Stimulated activated CD8-positive, alpha-beta memory T cell treated with anti-CD3 and anti-CD28 coated beads, Interleukin-12 subunit alpha, Interleukin-12 subunit beta, amount 100 ng/mL, for 1 hour (primary cell): ENCODE results near the gene PPFIA1.
"Not testable (repeated sequence)": the region's sequence is repeated elsewhere in the genome, so short reads cannot be mapped to it uniquely, and the experiment has no call there.

Experiments used
- DNase-seq: peaks from one replicate; pipeline ENCODE4 v3.0.0-alpha.2; 2020; ENCODE audit warnings: low read depth

Gene PPFIA1

DNA sequence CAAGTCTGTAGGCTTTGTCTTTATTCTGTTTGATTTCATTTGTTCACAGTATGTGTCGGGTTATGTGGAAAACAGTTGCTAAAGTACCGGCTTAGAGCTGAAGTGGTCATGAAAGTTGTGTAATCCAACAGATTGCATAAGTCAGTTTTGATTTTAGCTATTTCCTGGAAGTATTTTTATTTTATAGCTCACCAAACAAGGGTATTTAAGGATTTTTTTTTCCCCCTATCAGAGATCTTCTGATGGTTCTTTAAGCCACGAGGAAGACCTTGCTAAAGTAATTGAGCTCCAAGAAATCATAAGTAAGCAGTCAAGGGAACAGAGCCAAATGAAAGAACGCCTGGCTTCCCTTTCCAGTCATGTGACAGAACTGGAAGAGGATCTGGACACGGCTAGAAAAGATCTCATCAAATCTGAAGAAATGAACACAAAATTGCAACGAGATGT lies 55.9 kb downstream of the PPFIA1 start:
- no peak for DNase-seq

DNA sequence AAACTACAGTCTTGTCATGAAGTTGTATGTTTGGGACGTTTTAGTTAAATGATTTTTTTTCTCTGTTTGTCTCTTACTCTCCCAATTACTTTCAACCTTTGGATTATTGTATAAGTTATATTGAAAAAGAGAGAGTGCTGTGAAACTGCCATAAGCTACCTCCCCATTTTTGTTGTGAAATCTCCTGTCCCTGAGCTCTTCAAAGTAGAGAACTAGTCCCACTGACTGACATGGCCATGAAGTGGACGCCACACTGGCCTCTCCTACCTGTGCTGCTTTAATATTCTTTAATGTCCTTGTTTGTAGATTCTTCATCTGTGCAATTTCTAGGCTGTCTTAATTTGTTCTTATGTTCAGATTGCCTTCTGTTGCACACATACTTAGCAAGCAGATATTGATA lies 56.3 kb downstream of the PPFIA1 start:
- no peak for DNase-seq

GRCh38 chr11:70327717-70328116 lies 57.2 kb downstream of the PPFIA1 start:
- DNase-seq: no peak

- DNase-seq: no peak
Measured at GRCh38 chr11:70328556-70328955, 58.1 kb downstream of the PPFIA1 start.

GRCh38 chr11:70331320-70331843 lies 60.9 kb downstream of the PPFIA1 start:
- not testable (repeated sequence) for DNase-seq

- no peak for DNase-seq
Measured at GRCh38 chr11:70331901-70332300, 61.4 kb downstream of the PPFIA1 start.

DNA sequence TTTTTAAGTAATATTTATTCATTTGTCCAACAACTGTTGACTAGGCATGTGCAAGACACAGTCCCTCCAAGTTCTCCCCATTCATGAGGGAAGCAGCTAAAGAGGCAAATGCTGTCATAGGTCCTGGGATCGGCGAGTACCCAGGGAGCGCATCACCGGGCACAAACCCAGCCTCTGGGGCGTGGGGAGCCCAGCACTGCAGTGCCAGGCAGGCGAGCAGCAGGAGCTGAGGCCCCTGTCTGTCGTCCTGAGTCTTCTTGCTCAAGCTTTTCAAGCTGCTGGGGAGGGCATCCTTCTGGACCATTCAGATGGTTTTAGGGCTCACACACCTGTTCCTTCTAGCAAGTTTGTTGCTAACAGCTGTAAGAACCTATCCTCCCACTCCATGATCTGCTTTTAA lies 62.1 kb downstream of the PPFIA1 start:
- DNase-seq: no peak

GRCh38 chr11:70333261-70333660 lies 62.8 kb downstream of the PPFIA1 start:
- DNase-seq: no peak

- DNase-seq: no peak
Measured at GRCh38 chr11:70334351-70334995, 64.0 kb downstream of the PPFIA1 start.

- DNase-seq: no peak
Measured at GRCh38 chr11:70335511-70335910, 65.0 kb downstream of the PPFIA1 start.

- DNase-seq: no peak
Measured at GRCh38 chr11:70338594-70338993, 68.1 kb downstream of the PPFIA1 start.

DNA sequence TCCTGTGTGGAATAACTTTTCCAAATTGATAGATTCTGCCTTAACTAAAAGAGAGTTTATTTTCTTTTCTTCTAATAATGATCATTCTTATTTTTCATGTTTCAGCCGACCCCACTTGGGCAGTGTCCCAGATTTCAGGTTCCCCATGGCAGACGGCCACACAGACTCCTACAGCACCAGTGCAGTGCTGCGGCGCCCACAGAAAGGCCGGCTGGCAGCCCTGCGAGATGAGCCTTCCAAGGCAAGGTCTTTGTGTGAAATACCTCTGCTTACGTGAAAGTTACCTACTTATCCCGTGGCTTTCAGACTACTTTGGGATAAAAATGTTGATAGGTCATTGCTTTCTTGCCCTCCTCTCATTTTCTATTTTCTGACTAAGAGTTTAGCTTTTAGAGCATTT lies 68.6 kb downstream of the PPFIA1 start:
- no peak for DNase-seq

DNA sequence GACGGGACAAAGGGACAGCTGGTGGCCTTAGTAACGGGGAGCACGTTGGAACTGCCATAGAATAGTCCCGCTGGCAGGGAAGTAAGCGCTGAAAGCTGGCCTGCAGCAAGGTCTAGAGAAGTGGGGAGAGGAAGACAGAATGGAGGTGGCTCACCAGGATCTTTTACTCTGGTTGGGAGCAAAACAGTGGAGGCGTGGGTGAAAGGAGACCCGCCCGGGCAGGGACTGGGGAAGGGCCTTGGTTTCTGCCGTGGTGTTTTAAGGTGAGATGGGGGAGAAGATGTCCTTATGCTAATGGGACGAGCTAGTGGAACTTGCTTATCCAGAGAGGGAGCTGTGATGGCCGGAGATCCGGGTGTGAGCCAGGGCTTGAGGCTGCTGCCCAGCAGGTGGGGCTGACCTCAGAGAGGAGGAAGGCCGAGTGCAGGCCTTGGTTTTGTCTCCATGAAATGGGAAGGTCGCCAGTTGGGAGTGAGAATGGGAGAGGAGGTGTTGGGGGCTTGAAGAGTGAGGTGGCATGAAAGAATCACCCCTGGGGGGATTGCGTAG lies 71.5 kb downstream of the PPFIA1 start:
- DNase-seq: no peak

DNA sequence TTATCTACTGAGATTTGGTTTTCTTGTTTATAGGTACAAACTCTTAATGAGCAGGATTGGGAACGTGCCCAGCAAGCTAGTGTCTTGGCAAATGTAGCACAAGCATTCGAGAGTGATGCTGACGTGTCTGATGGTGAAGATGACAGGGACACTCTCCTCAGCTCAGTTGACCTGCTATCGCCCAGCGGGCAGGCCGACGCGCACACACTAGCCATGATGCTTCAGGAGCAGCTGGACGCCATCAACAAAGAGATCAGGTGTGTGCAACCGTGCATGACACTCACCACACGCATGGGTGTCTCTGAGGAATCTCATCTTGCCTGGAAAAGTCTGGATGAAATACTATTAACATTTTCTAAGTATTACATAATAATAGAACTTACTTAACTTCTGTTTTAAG lies 73.1 kb downstream of the PPFIA1 start:
- DNase-seq: no peak

- no peak for DNase-seq
Measured at GRCh38 chr11:70348191-70348590, 77.7 kb downstream of the PPFIA1 start.

DNA sequence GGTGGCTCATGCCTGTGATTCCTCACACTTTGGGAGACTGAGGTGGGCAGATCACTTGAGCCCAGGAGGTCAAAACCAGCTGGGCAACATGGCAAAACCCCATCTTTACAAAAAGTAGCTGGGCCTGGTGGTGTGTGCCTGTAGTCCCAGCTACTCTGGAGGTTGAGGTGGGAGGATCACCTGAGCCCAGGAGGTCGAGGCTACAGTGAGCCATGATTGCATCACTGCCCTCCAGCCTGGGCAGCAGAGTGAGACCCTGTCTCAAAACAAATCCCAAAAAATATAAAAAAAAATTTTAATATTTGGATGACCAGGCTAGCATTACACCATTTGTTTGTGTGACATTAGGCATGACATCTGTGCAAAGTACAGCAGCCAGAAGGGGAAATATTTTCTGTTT lies 78.1 kb downstream of the PPFIA1 start:
- DNase-seq: no peak

DNA sequence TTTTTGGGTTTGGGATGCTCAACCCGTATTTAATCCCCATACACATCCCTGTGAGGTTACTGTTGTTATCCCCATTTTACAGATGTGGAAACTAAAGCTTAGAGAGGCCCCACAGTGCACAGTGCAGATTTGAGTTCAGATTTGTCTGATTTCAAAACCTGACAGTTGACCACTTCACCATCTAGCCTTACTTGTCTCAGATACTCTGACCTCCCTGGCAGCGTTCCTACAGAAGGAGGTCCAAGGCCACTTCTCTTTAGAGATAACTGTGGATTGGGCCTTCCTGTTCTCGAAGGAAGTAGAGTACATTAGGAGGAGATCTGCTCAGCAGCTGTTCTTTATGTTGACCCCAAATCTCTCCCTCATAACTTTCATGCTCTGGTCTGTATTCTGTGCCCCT lies 81.2 kb downstream of the PPFIA1 start:
- DNase-seq: no peak

DNA sequence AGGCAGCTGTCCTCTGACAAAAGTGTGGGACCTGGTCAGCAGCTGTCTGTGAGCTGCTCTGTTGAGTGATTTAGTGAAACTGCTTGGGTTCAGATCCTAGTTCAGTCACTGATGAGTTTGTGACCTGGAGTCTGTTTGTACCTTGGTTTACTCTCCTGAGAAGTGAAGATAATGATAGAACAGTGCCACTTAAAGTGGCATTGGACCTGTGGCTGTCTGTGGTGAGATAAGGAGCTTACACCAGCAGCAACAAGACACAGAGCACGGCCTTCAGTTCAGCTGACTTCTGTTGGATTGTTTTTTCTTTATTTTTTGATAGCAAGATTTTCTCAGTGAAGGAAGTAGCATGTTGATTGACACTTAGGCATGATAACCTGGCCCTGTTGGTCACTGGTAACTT lies 81.6 kb downstream of the PPFIA1 start:
- DNase-seq: no peak

DNA sequence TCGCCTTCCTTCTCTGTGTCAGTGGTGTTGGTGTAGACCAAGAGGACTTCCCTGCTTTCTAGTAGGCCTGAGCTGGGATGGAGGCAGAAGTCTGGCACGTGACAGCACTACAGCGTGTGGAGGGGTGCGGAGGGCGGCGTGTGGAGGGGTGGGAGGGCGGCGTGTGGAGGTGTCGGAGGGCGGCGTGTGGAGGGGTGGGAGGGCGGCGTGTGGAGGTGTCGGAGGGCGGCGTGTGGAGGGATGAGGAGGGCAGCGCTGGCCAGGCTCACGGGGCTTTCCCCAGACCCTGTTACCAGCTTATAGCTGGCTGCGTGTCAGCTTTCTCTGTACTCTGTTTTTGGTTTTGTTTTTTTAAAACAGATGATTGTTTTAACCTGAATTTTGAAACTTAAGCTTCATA lies 82.1 kb downstream of the PPFIA1 start:
- no peak for DNase-seq

GRCh38 chr11:70353329-70353728 lies 82.8 kb downstream of the PPFIA1 start:
- no peak for DNase-seq

- no peak for DNase-seq
Measured at GRCh38 chr11:70353900-70354568, 83.5 kb downstream of the PPFIA1 start.

GRCh38 chr11:70354629-70355028 lies 84.1 kb downstream of the PPFIA1 start:
- DNase-seq: no peak

DNA sequence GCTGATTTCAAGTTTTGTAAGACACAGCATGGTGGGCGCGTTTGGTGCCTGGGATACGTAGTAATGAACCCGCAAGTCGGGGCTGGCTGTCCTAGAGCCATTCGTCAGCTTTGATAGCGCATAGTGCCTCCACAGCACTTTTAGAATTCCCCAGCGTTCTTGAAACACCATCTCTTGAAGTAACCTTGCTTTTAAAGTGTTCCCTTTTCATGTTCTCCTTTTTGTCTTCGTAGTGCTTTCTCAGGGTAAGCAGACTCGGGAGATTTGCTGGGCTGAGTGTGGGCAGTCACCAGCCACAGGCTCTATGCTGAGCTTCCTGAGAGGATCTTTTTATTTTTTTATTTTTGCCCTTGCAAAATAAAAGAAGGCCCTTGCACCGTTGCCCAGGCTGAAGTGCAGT lies 88.3 kb downstream of the PPFIA1 start:
- no peak for DNase-seq
